HepG2 (cell line): Measurements from ENCODE around the gene KDM8. TPM values are rescaled to one million over a fixed set of nuclear protein-coding genes. Genes with fewer than 3 reads are reported as not detected.

Experiments used
- ATF7 ChIP-seq, 2 experiments: fragments of 450-650 bp in 1 of 2; sonication (generic) in 1 of 2; formaldehyde crosslinking in 1 of 2; IDR thresholded peaks; 2 replicates each; pipeline versions ENCODE4 v1.4.0 to v1.6.1; 2016 to 2020; ENCODE audit warnings: antibody characterized with exemption in 1 of 2, mild to moderate bottlenecking in 1 of 2, missing genetic modification reagents in 1 of 2
- CC2D1A ChIP-seq: sonication (generic); formaldehyde crosslinking; IDR thresholded peaks from 2 replicates; pipeline ENCODE4 v1.8.1; 2023; ENCODE audit warnings: mild to moderate bottlenecking, missing genetic modification reagents
- EZH2 ChIP-seq: conservative IDR thresholded peaks from 2 replicates; pipeline ENCODE4 v1.6.1; 2012; ENCODE audit warnings: mild to moderate bottlenecking, low read depth, low read length, moderate library complexity
- HMG20A ChIP-seq: IDR thresholded peaks from 2 replicates; pipeline ENCODE4 v1.6.1; 2016; ENCODE audit warnings: borderline replicate concordance
- HOXD1 ChIP-seq: sonication (generic); formaldehyde crosslinking; IDR thresholded peaks from 2 replicates; pipeline ENCODE4 v1.5.0; 2020; ENCODE audit warnings: missing genetic modification reagents
- MXI1 ChIP-seq: IDR thresholded peaks from 3 replicates; pipeline ENCODE4 v1.6.1; 2012; ENCODE audit warnings: low read depth, low read length, inconsistent platforms, borderline replicate concordance
- NR3C1 ChIP-seq: sonication (generic); formaldehyde crosslinking; IDR thresholded peaks from 2 replicates; pipeline ENCODE4 v1.4.0; 2020; ENCODE audit warnings: missing genetic modification reagents
- SP1 ChIP-seq, 2 experiments: fragments of 450-650 bp in 1 of 2; sonication (generic) in 1 of 2; formaldehyde crosslinking in 1 of 2; IDR thresholded peaks; 2 replicates each; pipeline versions ENCODE4 v1.4.0 to v1.6.1; 2016 to 2020; ENCODE audit warnings: missing genetic modification reagents in 1 of 2
- SRF ChIP-seq: IDR thresholded peaks from 2 replicates; pipeline ENCODE4 v1.6.1; 2011; ENCODE audit warnings: mild to moderate bottlenecking, low read depth, low read length, moderate library complexity
- ZNF256 ChIP-seq: sonication (generic); formaldehyde crosslinking; conservative IDR thresholded peaks from 2 replicates; pipeline ENCODE4 v1.4.0; 2020; ENCODE audit warnings: missing genetic modification reagents
- ZNF547 ChIP-seq: sonication (generic); formaldehyde crosslinking; IDR thresholded peaks from 2 replicates; pipeline ENCODE4 v1.5.1; 2020; ENCODE audit warnings: mild to moderate bottlenecking, missing genetic modification reagents
- ZNF777 ChIP-seq: sonication (generic); formaldehyde crosslinking; IDR thresholded peaks from 2 replicates; pipeline ENCODE4 v1.4.0; 2020; ENCODE audit warnings: missing genetic modification reagents
- polyA plus RNA-seq, 8 experiments: library from polyadenylated mRNA; depleted of rRNA in 3 of 8; stranded (reverse) in 7 of 8; unstranded in 1 of 8; fragments of >200 nt; fragmentation: Illumina TruSeq in 4 of 8; extraction: Trizol in 4 of 8; gene quantifications; 2 replicates each; pipeline versions ENCODE4 v1.2.1 to v1.2.3, GENCODE V29; 2011 to 2016; ENCODE audit warnings: low read depth in 4 of 8, missing spikeins in 1 of 8, mixed read lengths in 1 of 8; ENCODE audit not compliant: insufficient read depth in 1 of 8
- total RNA-seq, 5 experiments: library from RNA; depleted of rRNA; stranded (reverse); fragments of >200 nt; fragmentation: Illumina TruSeq; extraction: Trizol; gene quantifications; 2 replicates each; pipeline ENCODE4 v1.2.3, GENCODE V29; 2016; ENCODE audit warnings: low read depth in 1 of 5
- TF ChIP-seq, protein P1 (sequence below): sonication (generic); formaldehyde crosslinking; IDR thresholded peaks from 2 replicates; pipeline ENCODE4 v1.5.1; 2020; ENCODE audit warnings: mild to moderate bottlenecking, missing genetic modification reagents, moderate library complexity
- TF ChIP-seq, protein P2 (sequence below), 2 experiments: sonication (generic) in 1 of 2; formaldehyde crosslinking in 1 of 2; IDR thresholded peaks; 2 replicates each; pipeline versions ENCODE4 v1.6.1 to v1.9.0; 2014 to 2022; ENCODE audit warnings: antibody characterized with exemption in 1 of 2, borderline replicate concordance in 1 of 2, inconsistent platforms in 1 of 2, low read depth in 1 of 2, missing genetic modification reagents in 1 of 2
- TF ChIP-seq, protein P3 (sequence below): sonication (generic); formaldehyde crosslinking; IDR thresholded peaks from 2 replicates; pipeline ENCODE4 v1.4.0; 2020; ENCODE audit warnings: mild to moderate bottlenecking, missing genetic modification reagents
- TF ChIP-seq, protein P4 (sequence below): sonication (generic); formaldehyde crosslinking; IDR thresholded peaks from 2 replicates; pipeline ENCODE4 v1.4.0; 2020; ENCODE audit warnings: missing genetic modification reagents
- TF ChIP-seq, protein P5 (sequence below): sonication (generic); formaldehyde crosslinking; IDR thresholded peaks from 2 replicates; pipeline ENCODE4 v1.5.0; 2020; ENCODE audit warnings: missing genetic modification reagents

The KDM8 gene
- total and polyA plus RNA-seq, 2 of the 13 experiments (the other 11 are each of a cell fraction or from before 2014, with no cell fraction given), result 3.3 to 8.6 TPM

DNA sequence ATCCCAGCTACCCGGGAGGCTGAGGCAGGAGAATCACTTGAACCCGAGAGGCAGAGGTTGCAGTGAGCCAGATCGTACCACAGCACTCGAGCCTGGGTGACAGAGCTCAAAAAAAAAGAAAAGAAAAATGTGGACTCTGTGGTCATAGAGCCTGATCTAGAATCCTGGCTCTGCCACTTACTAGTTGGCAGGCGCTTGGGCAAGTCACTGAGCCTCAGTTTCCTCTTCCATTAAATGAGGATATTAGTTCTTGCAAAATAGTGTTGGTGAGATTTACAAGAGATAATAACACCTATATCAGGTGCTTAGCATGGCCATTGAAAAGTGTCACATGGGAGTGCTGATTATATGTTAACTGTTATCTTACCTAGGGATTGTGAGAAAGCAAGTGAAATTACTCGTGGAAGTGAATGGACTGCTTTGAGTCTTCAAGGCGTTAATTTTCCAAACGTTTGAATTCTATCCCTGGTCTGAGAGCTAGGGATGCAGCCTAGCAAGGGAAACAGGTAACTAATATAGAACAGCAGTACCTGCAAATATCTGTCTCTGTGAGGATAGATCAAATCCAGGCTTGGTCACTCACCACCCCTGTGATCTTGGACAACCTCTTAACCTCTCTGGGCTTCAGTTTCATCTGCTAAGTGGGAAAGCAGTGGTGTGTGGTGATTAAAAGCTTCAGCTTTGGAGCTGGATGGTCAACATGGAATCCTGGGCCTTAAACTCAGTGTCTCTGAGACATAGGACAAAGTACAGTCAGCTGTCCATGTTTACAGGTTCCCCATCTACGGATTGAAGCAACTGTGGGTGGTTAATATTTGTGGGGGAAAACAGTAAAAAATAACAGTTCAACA is 66.2 kb downstream of the KDM8 start (continued):
- TF ChIP-seq, protein P1, sequence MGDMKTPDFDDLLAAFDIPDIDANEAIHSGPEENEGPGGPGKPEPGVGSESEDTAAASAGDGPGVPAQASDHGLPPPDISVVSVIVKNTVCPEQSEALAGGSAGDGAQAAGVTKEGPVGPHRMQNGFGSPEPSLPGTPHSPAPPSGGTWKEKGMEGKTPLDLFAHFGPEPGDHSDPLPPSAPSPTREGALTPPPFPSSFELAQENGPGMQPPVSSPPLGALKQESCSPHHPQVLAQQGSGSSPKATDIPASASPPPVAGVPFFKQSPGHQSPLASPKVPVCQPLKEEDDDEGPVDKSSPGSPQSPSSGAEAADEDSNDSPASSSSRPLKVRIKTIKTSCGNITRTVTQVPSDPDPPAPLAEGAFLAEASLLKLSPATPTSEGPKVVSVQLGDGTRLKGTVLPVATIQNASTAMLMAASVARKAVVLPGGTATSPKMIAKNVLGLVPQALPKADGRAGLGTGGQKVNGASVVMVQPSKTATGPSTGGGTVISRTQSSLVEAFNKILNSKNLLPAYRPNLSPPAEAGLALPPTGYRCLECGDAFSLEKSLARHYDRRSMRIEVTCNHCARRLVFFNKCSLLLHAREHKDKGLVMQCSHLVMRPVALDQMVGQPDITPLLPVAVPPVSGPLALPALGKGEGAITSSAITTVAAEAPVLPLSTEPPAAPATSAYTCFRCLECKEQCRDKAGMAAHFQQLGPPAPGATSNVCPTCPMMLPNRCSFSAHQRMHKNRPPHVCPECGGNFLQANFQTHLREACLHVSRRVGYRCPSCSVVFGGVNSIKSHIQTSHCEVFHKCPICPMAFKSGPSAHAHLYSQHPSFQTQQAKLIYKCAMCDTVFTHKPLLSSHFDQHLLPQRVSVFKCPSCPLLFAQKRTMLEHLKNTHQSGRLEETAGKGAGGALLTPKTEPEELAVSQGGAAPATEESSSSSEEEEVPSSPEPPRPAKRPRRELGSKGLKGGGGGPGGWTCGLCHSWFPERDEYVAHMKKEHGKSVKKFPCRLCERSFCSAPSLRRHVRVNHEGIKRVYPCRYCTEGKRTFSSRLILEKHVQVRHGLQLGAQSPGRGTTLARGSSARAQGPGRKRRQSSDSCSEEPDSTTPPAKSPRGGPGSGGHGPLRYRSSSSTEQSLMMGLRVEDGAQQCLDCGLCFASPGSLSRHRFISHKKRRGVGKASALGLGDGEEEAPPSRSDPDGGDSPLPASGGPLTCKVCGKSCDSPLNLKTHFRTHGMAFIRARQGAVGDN (CRISPR knock-in tag), result no peak
- TF ChIP-seq, protein P2, sequence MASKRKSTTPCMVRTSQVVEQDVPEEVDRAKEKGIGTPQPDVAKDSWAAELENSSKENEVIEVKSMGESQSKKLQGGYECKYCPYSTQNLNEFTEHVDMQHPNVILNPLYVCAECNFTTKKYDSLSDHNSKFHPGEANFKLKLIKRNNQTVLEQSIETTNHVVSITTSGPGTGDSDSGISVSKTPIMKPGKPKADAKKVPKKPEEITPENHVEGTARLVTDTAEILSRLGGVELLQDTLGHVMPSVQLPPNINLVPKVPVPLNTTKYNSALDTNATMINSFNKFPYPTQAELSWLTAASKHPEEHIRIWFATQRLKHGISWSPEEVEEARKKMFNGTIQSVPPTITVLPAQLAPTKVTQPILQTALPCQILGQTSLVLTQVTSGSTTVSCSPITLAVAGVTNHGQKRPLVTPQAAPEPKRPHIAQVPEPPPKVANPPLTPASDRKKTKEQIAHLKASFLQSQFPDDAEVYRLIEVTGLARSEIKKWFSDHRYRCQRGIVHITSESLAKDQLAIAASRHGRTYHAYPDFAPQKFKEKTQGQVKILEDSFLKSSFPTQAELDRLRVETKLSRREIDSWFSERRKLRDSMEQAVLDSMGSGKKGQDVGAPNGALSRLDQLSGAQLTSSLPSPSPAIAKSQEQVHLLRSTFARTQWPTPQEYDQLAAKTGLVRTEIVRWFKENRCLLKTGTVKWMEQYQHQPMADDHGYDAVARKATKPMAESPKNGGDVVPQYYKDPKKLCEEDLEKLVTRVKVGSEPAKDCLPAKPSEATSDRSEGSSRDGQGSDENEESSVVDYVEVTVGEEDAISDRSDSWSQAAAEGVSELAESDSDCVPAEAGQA (IDR thresholded peaks at IDR 0.05; ENCODE audit: low read depth), result no peak
- TF ChIP-seq, protein P2 (CRISPR knock-in tag; IDR thresholded peaks at IDR 0.05; ENCODE audit: borderline replicate concordance), result no peak
- TF ChIP-seq, protein P3, sequence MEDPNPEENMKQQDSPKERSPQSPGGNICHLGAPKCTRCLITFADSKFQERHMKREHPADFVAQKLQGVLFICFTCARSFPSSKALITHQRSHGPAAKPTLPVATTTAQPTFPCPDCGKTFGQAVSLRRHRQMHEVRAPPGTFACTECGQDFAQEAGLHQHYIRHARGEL (CRISPR knock-in tag), result no peak
- TF ChIP-seq, protein P4, sequence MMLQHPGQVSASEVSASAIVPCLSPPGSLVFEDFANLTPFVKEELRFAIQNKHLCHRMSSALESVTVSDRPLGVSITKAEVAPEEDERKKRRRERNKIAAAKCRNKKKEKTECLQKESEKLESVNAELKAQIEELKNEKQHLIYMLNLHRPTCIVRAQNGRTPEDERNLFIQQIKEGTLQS (CRISPR knock-in tag), result no peak
- TF ChIP-seq SRF, result no peak
- no peak for TF ChIP-seq ZNF256 (CRISPR knock-in tag)
- TF ChIP-seq EZH2, result no peak
- TF ChIP-seq CC2D1A (CRISPR knock-in tag), result no peak
- TF ChIP-seq ZNF777 (CRISPR knock-in tag), result no peak
- TF ChIP-seq HMG20A (CRISPR knock-in tag), result peak; percentile 64; the same call in 1 of the 2 replicates
- no peak for TF ChIP-seq ATF7 (IDR thresholded peaks at IDR 0.05)
- no peak for TF ChIP-seq ATF7 (CRISPR knock-in tag; IDR thresholded peaks at IDR 0.05)
- TF ChIP-seq, protein P5, sequence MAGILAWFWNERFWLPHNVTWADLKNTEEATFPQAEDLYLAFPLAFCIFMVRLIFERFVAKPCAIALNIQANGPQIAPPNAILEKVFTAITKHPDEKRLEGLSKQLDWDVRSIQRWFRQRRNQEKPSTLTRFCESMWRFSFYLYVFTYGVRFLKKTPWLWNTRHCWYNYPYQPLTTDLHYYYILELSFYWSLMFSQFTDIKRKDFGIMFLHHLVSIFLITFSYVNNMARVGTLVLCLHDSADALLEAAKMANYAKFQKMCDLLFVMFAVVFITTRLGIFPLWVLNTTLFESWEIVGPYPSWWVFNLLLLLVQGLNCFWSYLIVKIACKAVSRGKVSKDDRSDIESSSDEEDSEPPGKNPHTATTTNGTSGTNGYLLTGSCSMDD (CRISPR knock-in tag), result no peak
- TF ChIP-seq MXI1, result 0 out of 3 replicates have a peak, but pooled peaks have one; percentile 18
- TF ChIP-seq NR3C1 (CRISPR knock-in tag), result no peak
- no peak for TF ChIP-seq HOXD1 (CRISPR knock-in tag)
- no peak for TF ChIP-seq ZNF547 (CRISPR knock-in tag)
- no peak for TF ChIP-seq SP1 (IDR thresholded peaks at IDR 0.05)
- no peak for TF ChIP-seq SP1 (CRISPR knock-in tag; IDR thresholded peaks at IDR 0.05)
